GM12878 (cell line): Measurements from ENCODE around the gene PIGZ. TPM values are rescaled to one million over a fixed set of nuclear protein-coding genes. Genes with fewer than 3 reads are reported as not detected.

Experiments used
- ATAC-seq: fragments of 200-7000 bp; cut with Tn5 transposase; 3 replicates; pipeline ENCODE4 v1.9.1; 2020; ENCODE audit warnings: mild to moderate bottlenecking, moderate library complexity
- BruUV-seq: library from RNA; stranded (reverse); fragments of 400-500 nt; replicated peaks from 2 replicates; lab custom pipeline; 2021; lab: Mats Ljungman, UMichigan
- CTCF ChIA-PET: fragments of 300-600 bp; sonication (Branson Sonifier 250); formaldehyde crosslinking; extraction: SDS; loops from one replicate; lab custom pipeline; 2021; ENCODE audit warnings: inconsistent platforms; lab: Yijun Ruan, JAX
- POLR2A ChIA-PET: fragments of 350-600 bp; formaldehyde crosslinking; extraction: SDS; loops from one replicate; lab custom pipeline; 2021; ENCODE audit warnings: inconsistent platforms; lab: Charles Lee
- RAD21 ChIA-PET: fragments of 300-600 bp; sonication (Branson Sonifier 250); formaldehyde crosslinking; loops from one replicate; lab custom pipeline; 2023; ENCODE audit warnings: antibody characterized with exemption; ENCODE audit not compliant: unreplicated experiment; lab: Charles Lee
- SMC1A ChIA-PET: fragments of 300-600 bp; sonication (Branson Sonifier 250); formaldehyde crosslinking; loops from one replicate; lab custom pipeline; 2023; ENCODE audit not compliant: unreplicated experiment, uncharacterized antibody; lab: Charles Lee
- DNase-seq: peaks from one replicate; pipeline ENCODE4 v3.0.0-alpha.2; 2011; ENCODE audit warnings: low read depth, low spot score
- FAIRE-seq: peaks from 3 replicates; lab custom pipeline; 2011; peaks lifted over from hg19 to GRCh38; lab: Jason Lieb, UNC
- H2AFZ ChIP-seq: 2 replicates; pipeline ENCODE4 v1.6.0; 2011; ENCODE audit warnings: low read depth, low read length, control low read depth; ENCODE audit not compliant: control insufficient read depth
- H3K27ac ChIP-seq: 2 replicates; pipeline ENCODE4 v1.5.1; 2011; ENCODE audit warnings: control low read depth; ENCODE audit not compliant: control insufficient read depth, insufficient read depth
- H3K27me3 ChIP-seq, 2 experiments: replicated peaks in 1 of 2; 2 replicates each; pipeline versions ENCODE4 v1.6.0 to v1.6.1; 2011; ENCODE audit warnings: low read length in 1 of 2; ENCODE audit not compliant: control insufficient read depth in 2 of 2, insufficient read depth in 2 of 2
- H3K36me3 ChIP-seq, 2 experiments: 2 replicates each; pipeline ENCODE4 v1.5.1; 2011; ENCODE audit warnings: low read length in 1 of 2; ENCODE audit not compliant: control insufficient read depth in 2 of 2, insufficient read depth in 2 of 2
- H3K4me1 ChIP-seq: 2 replicates; pipeline ENCODE4 v1.6.1; 2011; ENCODE audit warnings: mild to moderate bottlenecking, low read length, moderate library complexity, mixed read lengths; ENCODE audit not compliant: control insufficient read depth, insufficient read depth
- H3K4me2 ChIP-seq: 2 replicates; pipeline ENCODE4 v1.6.0; 2011; ENCODE audit warnings: control low read depth; ENCODE audit not compliant: control insufficient read depth, insufficient read depth
- H3K4me3 ChIP-seq: fragments of 200-600 bp; sonication (generic); 2 replicates; pipeline ENCODE4 v1.5.1; 2016
- H3K79me2 ChIP-seq: 2 replicates; pipeline ENCODE4 v1.6.0; 2011; ENCODE audit warnings: low read length; ENCODE audit not compliant: control insufficient read depth, insufficient read depth
- H3K9ac ChIP-seq: 2 replicates; pipeline ENCODE4 v1.8.0; 2011; ENCODE audit warnings: low read length, control low read depth, mixed read lengths; ENCODE audit not compliant: control insufficient read depth, insufficient read depth
- H3K9me3 ChIP-seq: replicated peaks from 3 replicates; pipeline ENCODE4 v1.5.1; 2011; ENCODE audit warnings: mild to moderate bottlenecking, low read length; ENCODE audit not compliant: control insufficient read depth, insufficient read depth
- H4K20me1 ChIP-seq: 2 replicates; pipeline ENCODE4 v1.6.0; 2011; ENCODE audit not compliant: control insufficient read depth, insufficient read depth
- ATF2 ChIP-seq: IDR thresholded peaks from 2 replicates; pipeline ENCODE4 v1.6.1; 2012; ENCODE audit warnings: low read length, inconsistent platforms
- BRCA1 ChIP-seq: IDR thresholded peaks from 2 replicates; pipeline ENCODE4 v1.6.1; 2011; ENCODE audit warnings: low read depth, low read length, improper control_type of control experiment
- CEBPB ChIP-seq, 2 experiments: fragments of 150-350 bp in 1 of 2; IDR thresholded peaks; 2 replicates each; pipeline ENCODE4 v1.6.1; 2012 to 2014; ENCODE audit warnings: low read depth in 2 of 2, low read length in 2 of 2, borderline replicate concordance in 1 of 2, inconsistent platforms in 1 of 2
- E2F8 ChIP-seq: fragments of 450-650 bp; IDR thresholded peaks from 2 replicates; pipeline ENCODE4 v1.6.1; 2018; ENCODE audit warnings: mild to moderate bottlenecking, low read depth, moderate library complexity; ENCODE audit not compliant: partially characterized antibody
- EP300 ChIP-seq, 2 experiments: fragments of 150-350 bp in 1 of 2; IDR thresholded peaks; 2 replicates each; pipeline ENCODE4 v1.6.1; 2011 to 2012; ENCODE audit warnings: low read depth in 2 of 2, low read length in 2 of 2, borderline replicate concordance in 1 of 2, improper control_type of control experiment in 1 of 2, inconsistent platforms in 1 of 2; ENCODE audit not compliant: control insufficient read depth in 1 of 2
- HDAC2 ChIP-seq: fragments of 200-600 bp; sonication (generic); IDR thresholded peaks from 2 replicates; pipeline ENCODE4 v1.6.1; 2017
- HSF1 ChIP-seq: fragments of 150-350 bp; IDR thresholded peaks from 2 replicates; pipeline ENCODE4 v1.6.1; 2014; ENCODE audit warnings: mild to moderate bottlenecking, low read depth, low read length
- KLF5 ChIP-seq: fragments of 450-650 bp; IDR thresholded peaks from 2 replicates; pipeline ENCODE4 v1.6.1; 2014; ENCODE audit warnings: mild to moderate bottlenecking; ENCODE audit not compliant: partially characterized antibody
- PAX8 ChIP-seq: fragments of 450-650 bp; IDR thresholded peaks from 2 replicates; pipeline ENCODE4 v1.6.1; 2017; ENCODE audit warnings: mild to moderate bottlenecking, moderate library complexity
- POLR2AphosphoS5 ChIP-seq: IDR thresholded peaks from 2 replicates; pipeline ENCODE4 v1.6.1; 2011; ENCODE audit warnings: mild to moderate bottlenecking, low read length, inconsistent platforms
- RUNX3 ChIP-seq: IDR thresholded peaks from 2 replicates; pipeline ENCODE4 v1.6.1; 2012; ENCODE audit warnings: low read length, inconsistent platforms
- SIN3A ChIP-seq: IDR thresholded peaks from 2 replicates; pipeline ENCODE4 v1.6.1; 2012; ENCODE audit warnings: low read depth, low read length, improper control_type of control experiment
- TCF12 ChIP-seq: IDR thresholded peaks from 2 replicates; pipeline ENCODE4 v1.6.1; 2011; ENCODE audit warnings: low read depth, mild to moderate bottlenecking, low read length
- ZBTB4 ChIP-seq: fragments of 450-650 bp; formaldehyde crosslinking; IDR thresholded peaks from 2 replicates; pipeline ENCODE4 v1.4.0; 2022; ENCODE audit warnings: mild to moderate bottlenecking, moderate library complexity
- WGBS: methylation state at CpG from one replicate; pipeline ENCODE4 v1.1.6; 2016; ENCODE audit warnings: low lambda C conversion rate; ENCODE audit not compliant: insufficient replicate concordance, insufficient coverage; ENCODE audit errors: missing lambda C conversion rate; 5-methylcytosine and 5-hydroxymethylcytosine counted together
- in situ Hi-C: fragments of 300-500 bp; cut with MboI; formaldehyde crosslinking; loops from 9 replicates; pipeline ENCODE4 v1.14.3; 2018; ENCODE audit warnings: mixed read lengths
- intact Hi-C: fragments of 100-400 bp; cut with micrococcal nuclease; formaldehyde crosslinking; loops from one replicate; pipeline ENCODE4 v1.14.2; 2022; ENCODE audit not compliant: unreplicated experiment
- polyA plus RNA-seq, 11 experiments: library from polyadenylated mRNA; depleted of rRNA in 4 of 11; unstranded in 6 of 11; stranded (reverse) in 5 of 11; fragments of >200 nt; fragmentation: Nextera tagmentation in 4 of 11; fragmentation: Illumina TruSeq in 1 of 11; extraction: Ambion mirVana in 4 of 11; extraction: Trizol in 1 of 11; gene quantifications; 1 replicate in 1 of 11; 2 replicates in 10 of 11; pipeline versions ENCODE4 v1.2.1 to v1.2.3, GENCODE V29; 2011 to 2016; ENCODE audit warnings: inconsistent platforms in 2 of 11, missing spikeins in 2 of 11, low read depth in 1 of 11
- total RNA-seq, 4 experiments: library from RNA; depleted of rRNA in 3 of 4; stranded (reverse); fragments of >200 nt in 3 of 4; fragmentation: Illumina TruSeq in 1 of 4; extraction: Trizol in 1 of 4; gene quantifications; 2 replicates each; pipeline versions ENCODE4 v1.2.1 to v1.2.3, GENCODE V29; 2013 to 2021

PIGZ gene
- total and polyA plus RNA-seq, 10 of the 15 experiments (the other 5 are each of a cell fraction or from before 2014, with no cell fraction given): 0.06 to 1.2 (median 0.64) TPM

GRCh38 chr3:196947860-196948441, 20.7 kb downstream of the PIGZ start:
- intact Hi-C loops: loop anchor here (10.0 kb wide), 1 partner anchor 233 kb away; the partner anchor contains the start of genes CEP19 and PIGX
- 93% methylated on average over 26 of the region's 28 CpGs for WGBS
- no peak overlapping the region for H3K4me3 ChIP-seq
- ChIA-PET RAD21 (no interaction called here), SMC1A (no interaction called here), POLR2A (no interaction called here), CTCF (no interaction called here)
- no peak overlapping the region for H2AFZ ChIP-seq
- DNase-seq (no peak), ATAC-seq (no peak), FAIRE-seq (no peak)
- H3K4me2 ChIP-seq: no peak overlapping the region
- no peaks in the 10 kb centered on the region for H3K9me3 ChIP-seq
- H3K4me1 ChIP-seq: peaks cover 8% of the 10 kb centered on the region
- no peak overlapping the region for H3K27ac ChIP-seq
- in situ Hi-C loops: no loop called here
- H3K79me2 ChIP-seq: peaks cover 16% of the 10 kb centered on the region
- H3K36me3 ChIP-seq: peaks cover 0 to 4% of the 10 kb centered on the region in 2 experiments; a peak in 1 of 4 replicates
- H3K9ac ChIP-seq: no peak overlapping the region
- BruUV-seq: no TSS peak
- no peaks in the 10 kb centered on the region for H3K27me3 ChIP-seq
- H4K20me1 ChIP-seq: no peaks in the 10 kb centered on the region
- TF ChIP-seq TCF12 (no peak), ZBTB4 (CRISPR knock-in tag) (no peak), EP300 (IDR thresholded peaks at IDR 0.05; ENCODE audit: borderline replicate concordance in 1 of 2, control insufficient read depth in 1 of 2, low read depth in 2 of 2, low read length in 2 of 2) (no peak), HSF1 (no peak), SIN3A (no peak), POLR2AphosphoS5 (no peak), E2F8 (no peak), ATF2 (no peak), PAX8 (no peak), CEBPB (IDR thresholded peaks at IDR 0.05; ENCODE audit: borderline replicate concordance in 1 of 2, low read depth in 2 of 2, low read length in 2 of 2) (no peak), BRCA1 (no peak), KLF5 (no peak), HDAC2 (no peak), RUNX3 (no peak)
